ENCODE results near the gene FOXN1. TPM values are rescaled to one million over a fixed set of nuclear protein-coding genes. Genes with fewer than 3 reads are reported as not detected.
A peak's percentile ranks its signal among the peaks of the same experiment; 100 is the strongest.

The FOXN1 gene
- total RNA-seq, 2 experiments from 2014 or later, result not detected

GRCh38 chr17:28551421-28552175, 45.5 kb downstream of the FOXN1 start:
- Mint-ChIP-seq H3K36me3 (ENCODE audit: low read depth) (peaks cover 28% of the 10 kb centered on the region), H3K4me3 (peak overlapping the region; percentile 81), H3K27me3 (no peaks in the 10 kb centered on the region), H3K9me3 (no peaks in the 10 kb centered on the region), H3K27ac (peak overlapping the region; percentile 70), H3K4me1 (ENCODE audit: low read depth) (peaks cover 48% of the 10 kb centered on the region)
- CTCF ChIA-PET, result interaction anchor here (0.9 to 3.2 kb wide), 3 partner anchors 11 to 62 kb away, joined by 3 to 15 read pairs (median 4); partner anchors contain the start of genes PIGS and RSKR
- no peak for ATAC-seq
- POLR2A ChIA-PET, result interaction anchor here (0.8 to 1.7 kb wide), 5 partner anchors 14 to 171 kb away, joined by 3 to 8 read pairs (median 4); partner anchors contain the start of gene PIGS
- no peak for DNase-seq
- intact Hi-C loops (cut with micrococcal nuclease), result no loop called here
- TF ChIP-seq, protein P1, sequence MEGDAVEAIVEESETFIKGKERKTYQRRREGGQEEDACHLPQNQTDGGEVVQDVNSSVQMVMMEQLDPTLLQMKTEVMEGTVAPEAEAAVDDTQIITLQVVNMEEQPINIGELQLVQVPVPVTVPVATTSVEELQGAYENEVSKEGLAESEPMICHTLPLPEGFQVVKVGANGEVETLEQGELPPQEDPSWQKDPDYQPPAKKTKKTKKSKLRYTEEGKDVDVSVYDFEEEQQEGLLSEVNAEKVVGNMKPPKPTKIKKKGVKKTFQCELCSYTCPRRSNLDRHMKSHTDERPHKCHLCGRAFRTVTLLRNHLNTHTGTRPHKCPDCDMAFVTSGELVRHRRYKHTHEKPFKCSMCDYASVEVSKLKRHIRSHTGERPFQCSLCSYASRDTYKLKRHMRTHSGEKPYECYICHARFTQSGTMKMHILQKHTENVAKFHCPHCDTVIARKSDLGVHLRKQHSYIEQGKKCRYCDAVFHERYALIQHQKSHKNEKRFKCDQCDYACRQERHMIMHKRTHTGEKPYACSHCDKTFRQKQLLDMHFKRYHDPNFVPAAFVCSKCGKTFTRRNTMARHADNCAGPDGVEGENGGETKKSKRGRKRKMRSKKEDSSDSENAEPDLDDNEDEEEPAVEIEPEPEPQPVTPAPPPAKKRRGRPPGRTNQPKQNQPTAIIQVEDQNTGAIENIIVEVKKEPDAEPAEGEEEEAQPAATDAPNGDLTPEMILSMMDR (IDR thresholded peaks at IDR 0.05), result no peak

GRCh38 chr17:28552176-28552999, 46.2 kb downstream of the FOXN1 start, which contains the start of gene UNC119:
UNC119 (minus strand) TSS chr17:28552624; CDS start chr17:28552557, 67 bp downstream.
- ATAC-seq (peak; percentile 80), DNase-seq (peak; percentile 83)
- Mint-ChIP-seq H3K36me3 (ENCODE audit: low read depth) (peaks cover 32% of the 10 kb centered on the region), H3K27me3 (no peaks in the 10 kb centered on the region), H3K27ac (peak within 1 kb of the TSS; percentile 70), H3K9me3 (no peaks in the 10 kb centered on the region), H3K4me1 (ENCODE audit: low read depth) (peaks cover 47% of the 10 kb centered on the region), H3K4me3 (peak within 1 kb of the TSS; percentile 81)
- POLR2A ChIA-PET, result interaction anchor here (0.9 to 1.7 kb wide), 4 partner anchors 15 to 195 kb away, joined by 3 to 8 read pairs (median 4); partner anchors contain the start of genes POLDIP2, SDF2 and SUPT6H
- CTCF ChIA-PET, result no interaction called here
- intact Hi-C loops (cut with micrococcal nuclease), result no loop called here
- TF ChIP-seq, protein P1 (IDR thresholded peaks at IDR 0.05), result no peak

DNA sequence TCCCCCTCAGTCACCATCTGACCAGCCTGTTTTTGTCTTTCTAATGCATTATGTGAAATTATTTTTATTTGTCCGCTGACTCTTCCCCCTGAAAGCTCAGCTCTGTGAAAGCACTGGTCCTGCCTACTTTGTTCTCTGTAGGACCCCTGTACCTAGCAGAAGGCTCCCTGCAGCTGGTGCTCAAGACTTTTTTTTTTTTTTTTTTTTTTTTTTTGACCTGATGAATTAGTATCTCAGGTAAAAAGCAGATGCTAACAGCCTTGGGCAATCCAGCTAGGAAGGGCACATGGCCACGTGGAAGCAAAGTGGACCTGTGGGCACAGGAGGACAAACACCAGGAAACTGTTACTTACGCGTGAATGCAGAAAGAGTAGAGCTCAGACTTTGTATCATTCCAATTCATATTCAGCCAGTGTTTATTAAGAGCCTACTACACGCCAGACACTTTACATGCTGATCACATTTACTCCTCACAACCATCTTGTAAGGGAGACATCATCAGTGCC, 46.9 kb downstream of the FOXN1 start:
- Mint-ChIP-seq H3K9me3 (no peaks in the 10 kb centered on the region), H3K4me3 (peak overlapping the region; percentile 81), H3K4me1 (ENCODE audit: low read depth) (peaks cover 42% of the 10 kb centered on the region), H3K27ac (peak overlapping the region; percentile 7), H3K27me3 (no peaks in the 10 kb centered on the region), H3K36me3 (ENCODE audit: low read depth) (peaks cover 32% of the 10 kb centered on the region)
- POLR2A ChIA-PET, result interaction anchor here (0.9 to 1.2 kb wide), 4 partner anchors 24 to 217 kb away, joined by 3 to 4 read pairs (median 3); partner anchors contain the start of genes POLDIP2, SDF2, SUPT6H and TNFAIP1
- CTCF ChIA-PET, result interaction anchor here (1.3 kb wide), 1 partner anchor 26 kb away, joined by 4 read pairs; no protein-coding TSS in a partner anchor
- TF ChIP-seq, protein P1 (IDR thresholded peaks at IDR 0.05), result no peak
- intact Hi-C loops (cut with micrococcal nuclease), result no loop called here
- DNase-seq (no peak), ATAC-seq (no peak)

DNA sequence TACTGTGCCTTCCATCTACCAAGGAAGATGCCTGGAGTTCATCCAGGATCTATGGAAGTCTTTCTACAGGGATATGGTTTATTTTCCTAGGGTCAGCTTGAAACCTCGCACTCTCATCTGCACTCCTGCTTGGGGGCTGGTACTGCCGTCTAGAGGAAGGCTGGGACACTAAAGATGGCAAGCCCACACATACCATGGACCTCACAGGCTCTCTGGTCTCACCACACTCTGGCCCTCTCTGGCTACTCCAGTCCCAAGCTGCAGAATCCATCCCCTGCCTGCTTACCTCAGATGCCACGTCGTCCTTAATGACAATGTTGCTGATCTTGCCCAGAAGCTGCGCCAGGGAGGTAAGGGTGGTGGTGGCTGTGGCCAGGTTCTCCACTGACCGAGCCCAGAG, 48.4 kb downstream of the FOXN1 start:
- no peak overlapping the region for H3K4me3 Mint-ChIP-seq
- intact Hi-C loops (cut with micrococcal nuclease), result no loop called here
- no peaks in the 10 kb centered on the region for H3K27me3 Mint-ChIP-seq
- DNase-seq (no peak), ATAC-seq (no peak)
- peaks cover 27% of the 10 kb centered on the region for H3K4me1 Mint-ChIP-seq (ENCODE audit: low read depth)
- peaks cover 32% of the 10 kb centered on the region for H3K36me3 Mint-ChIP-seq (ENCODE audit: low read depth)
- CTCF ChIA-PET, result interaction anchor here (1.3 kb wide), 1 partner anchor 24 kb away, joined by 4 read pairs; no protein-coding TSS in a partner anchor
- TF ChIP-seq, protein P1 (IDR thresholded peaks at IDR 0.05), result no peak
- POLR2A ChIA-PET, result no interaction called here
- H3K27ac Mint-ChIP-seq, result no peak overlapping the region
- H3K9me3 Mint-ChIP-seq, result no peaks in the 10 kb centered on the region

Data from activated CD8-positive, alpha-beta T cell treated with anti-CD3 and anti-CD28 coated beads for 36 hours (primary cell).